Thoracic aorta (tissue), 2 donors: ENCODE data around the gene CCDC38. TPM values are rescaled to one million over a fixed set of nuclear protein-coding genes. Genes with fewer than 3 reads are reported as not detected.

Experiments used
- ATAC-seq: fragments of 150-250 bp; one replicate; pipeline ENCODE4 v1.8.0; 2017; ENCODE audit warnings: low read depth; ENCODE audit not compliant: insufficient number of reproducible peaks, low FRiP score
- DNase-seq: peaks from one replicate; pipeline ENCODE4 v3.0.0-alpha.2; 2020; ENCODE audit warnings: low spot score
- H3K27ac ChIP-seq, 2 donors: fragments of 200-600 bp; sonication (generic); 1 replicate in 1 of 2; 2 replicates in 1 of 2; pipeline ENCODE4 v1.5.1; 2016; ENCODE audit warnings: mild to moderate bottlenecking in 2 of 2, moderate library complexity in 2 of 2
- H3K27me3 ChIP-seq: fragments of 200-600 bp; sonication (generic); replicated peaks from 2 replicates; pipeline ENCODE4 v1.6.0; 2016; ENCODE audit warnings: mild to moderate bottlenecking; ENCODE audit not compliant: insufficient read depth
- H3K36me3 ChIP-seq: fragments of 200-600 bp; sonication (generic); one replicate; pipeline ENCODE4 v1.5.1; 2016
- H3K4me1 ChIP-seq, 2 donors: fragments of 200-600 bp; sonication (generic); 1 replicate in 1 of 2; 2 replicates in 1 of 2; pipeline versions ENCODE4 v1.5.1 to v1.6.0; 2016; ENCODE audit warnings: low read depth in 2 of 2, mild to moderate bottlenecking in 1 of 2; ENCODE audit not compliant: control insufficient read depth in 1 of 2
- H3K4me3 ChIP-seq: fragments of 200-600 bp; sonication (generic); 2 replicates; pipeline ENCODE4 v1.5.1; 2016; ENCODE audit warnings: mild to moderate bottlenecking
- H3K9me3 ChIP-seq: fragments of 200-600 bp; sonication (generic); 2 replicates; pipeline ENCODE4 v1.5.1; 2016
- CTCF ChIP-seq: fragments of 200-600 bp; sonication (generic); IDR thresholded peaks from one replicate; pipeline ENCODE4 v1.5.1; 2019; ENCODE audit warnings: antibody characterized with exemption
- total RNA-seq, 2 donors: library from RNA; depleted of rRNA; stranded (reverse); fragments of >200 nt; gene quantifications; one replicate each; pipeline versions ENCODE4 v1.1.0 to v1.2.3, GENCODE V29; 2016

Gene CCDC38
- total RNA-seq, 2 donors from 2014 or later = not detected

GRCh38 chr12:95880895-95881294 is 61.5 kb downstream of the CCDC38 start:
- TF ChIP-seq CTCF = no peak
- H3K27ac ChIP-seq = no peak overlapping the region
- H3K27me3 ChIP-seq = no peaks in the 10 kb centered on the region
- no peak for DNase-seq
- no peaks in the 10 kb centered on the region for H3K4me1 ChIP-seq
- H3K4me3 ChIP-seq = no peak overlapping the region
- ATAC-seq = no peak
- no peaks in the 10 kb centered on the region for H3K9me3 ChIP-seq
- no peaks in the 10 kb centered on the region for H3K36me3 ChIP-seq

GRCh38 chr12:95877622-95878021 is 64.8 kb downstream of the CCDC38 start:
- Histone ChIP-seq H3K36me3 (no peaks in the 10 kb centered on the region), H3K4me1 (no peaks in the 10 kb centered on the region), H3K27ac (no peak overlapping the region), H3K4me3 (no peak overlapping the region), H3K27me3 (no peaks in the 10 kb centered on the region), H3K9me3 (no peaks in the 10 kb centered on the region)
- ATAC-seq (no peak), DNase-seq (no peak)
- no peak for TF ChIP-seq CTCF

- no peaks in the 10 kb centered on the region for H3K9me3 ChIP-seq
- TF ChIP-seq CTCF = no peak
- H3K4me3 ChIP-seq = no peak overlapping the region
- no peaks in the 10 kb centered on the region for H3K27me3 ChIP-seq
- H3K4me1 ChIP-seq = no peaks in the 10 kb centered on the region
- no peak for DNase-seq
- no peak for ATAC-seq
- H3K36me3 ChIP-seq = no peaks in the 10 kb centered on the region
- no peak overlapping the region for H3K27ac ChIP-seq
These were observed 68.0 kb downstream of the CCDC38 start for GRCh38 chr12:95874452-95874851.

GRCh38 chr12:95870897-95871296 is 71.5 kb downstream of the CCDC38 start:
- H3K4me1 ChIP-seq = no peaks in the 10 kb centered on the region
- H3K4me3 ChIP-seq = no peak overlapping the region
- no peak overlapping the region for H3K27ac ChIP-seq
- ATAC-seq = no peak
- H3K9me3 ChIP-seq = no peaks in the 10 kb centered on the region
- DNase-seq = no peak
- H3K36me3 ChIP-seq = no peaks in the 10 kb centered on the region
- no peak for TF ChIP-seq CTCF
- no peaks in the 10 kb centered on the region for H3K27me3 ChIP-seq

- Histone ChIP-seq H3K36me3 (peaks cover 2% of the 10 kb centered on the region), H3K4me3 (no peak overlapping the region), H3K9me3 (no peaks in the 10 kb centered on the region), H3K27ac (no peak overlapping the region), H3K4me1 (peaks cover 10 to 15% of the 10 kb centered on the region in 2 donors), H3K27me3 (no peaks in the 10 kb centered on the region)
- TF ChIP-seq CTCF = no peak
- DNase-seq (no peak), ATAC-seq (no peak)
These were observed 79.1 kb downstream of the CCDC38 start for GRCh38 chr12:95863337-95863736.
